GM12891 (cell line): ENCODE results near the gene CORO2B.

ENCODE experiments used
- DNase-seq: peaks from one replicate; pipeline ENCODE4 v3.0.0; 2011; ENCODE audit warnings: low spot score; ENCODE audit not compliant: insufficient read length
- FAIRE-seq: peaks from 2 replicates; lab custom pipeline; 2011; peaks lifted over from hg19 to GRCh38; lab: Jason Lieb, UNC
- PAX5 ChIP-seq: IDR thresholded peaks from 2 replicates; pipeline ENCODE4 v1.6.1; 2011; ENCODE audit warnings: low read length, moderate library complexity, mild to moderate bottlenecking; ENCODE audit not compliant: insufficient read depth, severe bottlenecking
- POLR2A ChIP-seq: IDR thresholded peaks from 2 replicates; pipeline ENCODE4 v1.6.1; 2011; ENCODE audit warnings: low read depth, low read length, control low read depth
- POLR2AphosphoS5 ChIP-seq: IDR thresholded peaks from 2 replicates; pipeline ENCODE4 v1.6.1; 2011; ENCODE audit warnings: low read depth, low read length, control low read depth
- POU2F2 ChIP-seq: IDR thresholded peaks from 2 replicates; pipeline ENCODE4 v1.6.1; 2011; ENCODE audit warnings: low read depth, mild to moderate bottlenecking, control low read depth, low read length, moderate library complexity
- SPI1 ChIP-seq: IDR thresholded peaks from 2 replicates; pipeline ENCODE4 v1.6.1; 2011; ENCODE audit warnings: low read depth, low read length, control low read depth
- TAF1 ChIP-seq: IDR thresholded peaks from 2 replicates; pipeline ENCODE4 v1.6.1; 2011; ENCODE audit warnings: low read depth, low read length, control low read depth

Gene CORO2B

GRCh38 chr15:68726246-68726645 is 147.5 kb downstream of the CORO2B start:
- FAIRE-seq (no peak), DNase-seq (no peak)
- TF ChIP-seq TAF1 (no peak), SPI1 (no peak), POU2F2 (no peak), PAX5 (no peak)

GRCh38 chr15:68729789-68730411 is 151.1 kb downstream of the CORO2B start:
- no peak for TF ChIP-seq SPI1
- TF ChIP-seq TAF1 = no peak
- TF ChIP-seq POLR2AphosphoS5 = no peak
- no peak for TF ChIP-seq POLR2A
- no peak for TF ChIP-seq PAX5
- TF ChIP-seq POU2F2 = no peak
- DNase-seq (no peak), FAIRE-seq (no peak)

GRCh38 chr15:68730471-68730919 is 151.7 kb downstream of the CORO2B start:
- TF ChIP-seq PAX5 (no peak), POLR2AphosphoS5 (no peak), TAF1 (no peak), SPI1 (no peak), POU2F2 (no peak), POLR2A (no peak)
- FAIRE-seq (no peak), DNase-seq (no peak)

GRCh38 chr15:68730976-68731897 is 152.4 kb downstream of the CORO2B start:
- no peak for TF ChIP-seq POLR2AphosphoS5
- no peak for TF ChIP-seq POU2F2
- TF ChIP-seq TAF1 = no peak
- no peak for TF ChIP-seq POLR2A
- no peak for TF ChIP-seq SPI1
- TF ChIP-seq PAX5 = no peak
- FAIRE-seq (no peak), DNase-seq (no peak)

GRCh38 chr15:68732451-68732850 is 153.7 kb downstream of the CORO2B start:
- FAIRE-seq (no peak), DNase-seq (no peak)
- no peak for TF ChIP-seq PAX5
- no peak for TF ChIP-seq POLR2AphosphoS5
- TF ChIP-seq POLR2A = no peak
- TF ChIP-seq POU2F2 = no peak
- no peak for TF ChIP-seq SPI1
- no peak for TF ChIP-seq TAF1

GRCh38 chr15:68733666-68734065 is 154.9 kb downstream of the CORO2B start:
- DNase-seq (no peak), FAIRE-seq (no peak)
- TF ChIP-seq SPI1 (no peak), POLR2AphosphoS5 (no peak), PAX5 (no peak), POLR2A (no peak), TAF1 (no peak), POU2F2 (no peak)

GRCh38 chr15:68734352-68734751 is 155.6 kb downstream of the CORO2B start:
- no peak for FAIRE-seq

GRCh38 chr15:68734881-68735280 is 156.1 kb downstream of the CORO2B start:
- TF ChIP-seq SPI1 = no peak
- no peak for TF ChIP-seq POLR2A
- no peak for TF ChIP-seq POU2F2
- TF ChIP-seq POLR2AphosphoS5 = no peak
- TF ChIP-seq TAF1 = no peak
- TF ChIP-seq PAX5 = no peak
- FAIRE-seq (no peak), DNase-seq (no peak)

More at GRCh38 chr15:68734352-68734751, 155.6 kb downstream of the CORO2B start:
- TF ChIP-seq TAF1 = no peak
- TF ChIP-seq POLR2AphosphoS5 = no peak
- no peak for TF ChIP-seq PAX5
- no peak for TF ChIP-seq POLR2A
- no peak for TF ChIP-seq POU2F2
- no peak for TF ChIP-seq SPI1
- no peak for DNase-seq

- no peak for FAIRE-seq
- TF ChIP-seq POLR2A = no peak
- TF ChIP-seq PAX5 = no peak
- no peak for TF ChIP-seq SPI1
- no peak for DNase-seq
Observed at GRCh38 chr15:68735610-68736009, 156.8 kb downstream of the CORO2B start.
